Measurements from ENCODE around the gene KIF19.

The KIF19 gene

DNA sequence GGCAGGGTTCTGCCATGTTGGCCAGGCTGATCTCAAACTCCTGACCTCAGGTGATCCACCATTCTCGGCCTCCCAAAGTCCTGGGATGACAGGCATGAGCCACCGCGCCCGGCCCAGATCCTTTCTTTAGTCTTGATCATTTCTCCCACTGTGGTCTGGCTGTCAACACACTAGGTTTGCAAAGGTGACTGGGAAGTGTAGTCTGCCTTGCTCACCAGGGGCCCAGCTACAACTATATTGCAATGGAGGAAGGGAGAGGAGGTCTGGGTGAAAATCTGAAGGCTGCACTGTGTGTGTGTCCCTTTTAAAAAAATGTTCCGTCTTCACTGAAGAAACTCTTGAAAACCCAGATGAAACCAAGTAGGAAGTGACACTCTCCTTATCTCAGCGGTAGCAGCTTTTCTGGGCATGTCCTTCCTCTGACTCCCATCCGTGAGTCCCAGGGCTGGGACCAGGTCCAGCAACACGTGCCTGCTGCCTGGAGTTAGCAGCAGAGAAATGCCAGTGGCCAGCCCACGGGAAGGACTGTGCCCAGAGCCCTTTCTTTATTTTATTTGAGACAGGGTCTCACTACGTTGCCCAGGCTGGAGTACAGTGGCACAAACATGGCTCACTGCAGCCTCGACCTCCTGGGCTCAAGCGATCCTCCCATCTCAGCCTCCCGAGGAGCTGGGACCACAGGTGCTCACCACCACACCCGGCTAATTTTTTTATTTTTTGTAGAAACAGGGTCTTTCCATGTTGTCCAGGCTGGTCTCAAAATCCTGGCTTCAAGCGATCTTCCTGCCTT, 17.8 kb upstream of the KIF19 start:
- no peak for DNase-seq

DNA sequence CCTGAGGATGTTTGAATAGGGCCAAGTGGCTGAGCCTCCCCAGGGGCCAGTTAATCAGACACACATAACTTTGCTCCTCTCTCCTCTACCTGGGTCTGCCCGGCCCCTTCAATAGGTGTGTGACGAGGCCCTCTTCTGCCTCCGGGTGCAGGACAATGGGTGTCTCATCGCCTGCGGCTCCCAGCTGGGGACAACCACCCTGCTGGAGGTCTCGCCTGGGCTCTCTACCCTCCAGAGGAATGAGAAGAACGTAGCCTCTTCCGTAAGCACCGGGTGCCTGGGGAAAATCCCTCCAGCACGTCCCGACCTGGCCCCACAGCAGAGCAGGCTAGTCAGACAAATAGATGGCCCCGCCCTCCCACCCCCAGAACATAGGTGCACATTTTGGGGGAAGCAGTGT, 16.1 kb upstream of the KIF19 start:
- DNase-seq: no peak

DNA sequence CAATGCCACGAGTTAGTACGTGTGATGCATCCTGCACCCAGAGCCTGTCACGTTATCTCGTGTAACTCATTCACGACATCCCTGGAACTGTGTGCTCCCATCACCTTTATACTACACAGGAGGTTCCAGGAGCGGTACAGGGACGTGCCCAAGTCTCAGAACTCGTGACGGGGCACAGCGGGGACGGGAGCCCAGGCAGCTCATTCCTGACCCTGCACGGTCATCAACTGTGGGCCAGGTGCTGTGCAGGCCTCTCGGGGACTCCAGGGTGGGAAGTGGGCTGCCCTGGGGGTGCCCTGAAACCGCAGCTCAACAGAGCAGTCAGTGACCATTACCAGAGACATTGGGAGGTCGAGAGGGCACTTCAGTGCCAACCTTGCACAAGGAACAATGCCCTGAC, 11.1 kb upstream of the KIF19 start:
- no peak for DNase-seq

- DNase-seq: no peak
Observed at GRCh38 chr17:74316220-74316619, 9.8 kb upstream of the KIF19 start.

DNA sequence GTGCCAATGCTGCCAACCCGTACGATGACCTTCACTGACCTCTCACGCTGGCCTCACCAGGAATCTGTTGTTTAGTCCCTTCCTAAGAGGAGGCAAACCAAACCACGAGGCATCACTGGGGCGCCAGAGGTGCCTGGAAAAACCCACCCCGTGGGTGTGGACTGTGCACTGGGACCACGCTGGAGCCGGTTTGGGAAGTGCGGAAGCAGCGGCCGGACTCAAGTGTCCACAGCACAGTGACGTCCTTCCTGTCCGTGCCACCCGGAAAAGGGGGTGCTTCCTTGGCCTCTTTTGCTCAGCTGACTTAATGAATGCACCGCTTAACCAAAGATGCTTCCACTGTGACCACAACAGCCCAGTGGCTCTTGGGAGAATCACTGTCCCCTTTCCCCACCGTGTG, 9.0 kb upstream of the KIF19 start:
- DNase-seq: no peak

DNA sequence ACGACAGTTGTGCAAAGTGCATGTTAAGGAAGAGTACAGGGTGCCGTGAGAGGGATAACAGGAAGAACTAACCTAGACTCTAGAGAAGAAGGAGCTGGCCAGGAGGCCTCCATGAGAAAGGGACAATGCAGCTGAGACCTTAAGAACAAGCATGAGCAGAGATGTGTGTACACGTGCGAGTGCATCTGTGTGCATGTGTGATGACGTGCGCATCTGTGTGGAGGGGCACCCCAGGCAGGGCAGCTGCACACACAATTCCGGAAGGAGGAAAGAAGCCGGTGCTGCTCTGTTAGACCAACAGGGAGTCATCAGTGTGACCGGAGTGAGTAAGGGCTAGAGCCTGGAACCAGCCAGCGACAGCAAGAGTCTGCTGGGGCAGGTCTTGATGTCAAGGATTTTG, 7.6 kb upstream of the KIF19 start:
- DNase-seq: no peak

GRCh38 chr17:74324521-74324920, 1.5 kb upstream of the KIF19 start:
- DNase-seq: no peak

DNA sequence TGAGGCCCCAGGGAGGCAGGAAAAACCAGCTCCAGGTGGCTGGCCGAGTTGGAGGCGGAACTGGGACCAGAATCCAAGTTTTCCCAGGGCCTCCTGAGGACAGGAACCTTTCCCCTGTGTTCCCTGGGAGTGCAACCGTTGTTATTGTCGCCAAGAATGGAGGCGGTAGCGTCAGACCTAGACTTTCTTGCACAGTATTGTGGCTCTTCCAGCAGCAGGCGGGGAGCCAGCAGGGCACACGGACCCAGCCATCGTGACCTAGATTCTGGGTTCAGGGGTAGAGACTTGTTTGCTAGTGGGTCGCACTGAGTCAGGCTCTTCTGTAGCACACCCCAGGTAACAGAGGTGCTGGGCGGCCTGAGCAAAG, 667 bp upstream of the KIF19 start:
- DNase-seq: no peak

DNA sequence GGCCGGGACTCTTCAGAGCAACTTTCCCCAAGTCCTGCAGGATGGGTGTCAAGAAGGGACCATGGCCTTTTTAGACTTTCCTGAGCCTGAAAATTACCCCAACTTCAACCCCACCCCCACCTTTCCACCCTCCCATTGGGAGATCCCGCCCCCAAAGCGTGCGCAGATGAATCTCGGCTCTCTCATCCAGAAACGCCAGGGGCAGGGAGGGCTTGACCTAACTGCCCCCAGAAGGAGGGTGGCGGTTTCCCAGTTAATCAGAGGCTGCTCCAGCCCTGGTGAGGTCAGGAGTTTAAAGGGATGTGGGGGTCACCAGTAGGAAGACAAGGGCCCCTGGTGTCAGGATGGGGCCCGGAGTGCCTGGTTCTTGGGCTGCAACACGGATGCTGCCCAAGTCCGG, 480 bp downstream of the KIF19 start:
- DNase-seq: no peak

DNA sequence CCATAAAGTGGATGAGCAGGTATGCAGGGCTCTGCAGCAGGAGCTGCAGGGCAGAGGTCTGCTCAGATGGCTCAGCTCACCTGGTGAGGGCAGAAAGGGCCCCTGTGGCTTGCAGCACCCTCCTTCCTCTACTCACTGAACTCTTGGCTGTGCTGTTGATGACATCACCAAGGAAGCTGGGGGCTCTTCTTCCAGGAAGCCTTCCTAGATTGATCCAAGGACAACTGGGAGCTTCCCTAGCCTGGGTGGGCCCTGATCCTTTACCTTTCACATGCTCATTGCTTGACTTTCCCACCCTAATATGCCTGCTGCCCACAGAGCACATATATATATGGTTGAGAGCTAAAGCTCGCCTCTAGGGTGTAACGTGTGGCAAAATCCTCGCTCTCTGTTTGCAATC, 2.5 kb downstream of the KIF19 start:
- no peak for DNase-seq

GRCh38 chr17:74329378-74329777, 3.4 kb downstream of the KIF19 start:
- DNase-seq: no peak

DNA sequence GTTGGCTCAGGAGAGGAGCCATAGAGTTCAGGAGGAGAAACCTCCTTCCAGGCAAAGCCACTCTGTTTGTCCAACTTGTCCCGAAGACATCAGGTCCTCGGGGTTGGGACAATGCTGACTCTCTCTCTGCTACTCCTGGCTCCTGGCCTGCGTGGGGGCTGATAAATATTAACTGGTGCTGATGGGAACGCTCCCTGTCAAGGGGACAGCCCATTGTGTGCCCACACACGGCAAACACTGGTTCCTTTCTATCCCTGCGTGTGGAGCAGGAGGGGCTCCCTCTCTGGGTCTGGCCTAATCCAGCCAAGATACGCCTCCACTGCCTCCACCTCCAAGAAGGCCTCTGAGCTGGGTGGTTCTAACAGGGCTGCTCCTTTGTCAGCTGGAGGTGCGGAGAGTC, 4.4 kb downstream of the KIF19 start:
- no peak for DNase-seq

DNA sequence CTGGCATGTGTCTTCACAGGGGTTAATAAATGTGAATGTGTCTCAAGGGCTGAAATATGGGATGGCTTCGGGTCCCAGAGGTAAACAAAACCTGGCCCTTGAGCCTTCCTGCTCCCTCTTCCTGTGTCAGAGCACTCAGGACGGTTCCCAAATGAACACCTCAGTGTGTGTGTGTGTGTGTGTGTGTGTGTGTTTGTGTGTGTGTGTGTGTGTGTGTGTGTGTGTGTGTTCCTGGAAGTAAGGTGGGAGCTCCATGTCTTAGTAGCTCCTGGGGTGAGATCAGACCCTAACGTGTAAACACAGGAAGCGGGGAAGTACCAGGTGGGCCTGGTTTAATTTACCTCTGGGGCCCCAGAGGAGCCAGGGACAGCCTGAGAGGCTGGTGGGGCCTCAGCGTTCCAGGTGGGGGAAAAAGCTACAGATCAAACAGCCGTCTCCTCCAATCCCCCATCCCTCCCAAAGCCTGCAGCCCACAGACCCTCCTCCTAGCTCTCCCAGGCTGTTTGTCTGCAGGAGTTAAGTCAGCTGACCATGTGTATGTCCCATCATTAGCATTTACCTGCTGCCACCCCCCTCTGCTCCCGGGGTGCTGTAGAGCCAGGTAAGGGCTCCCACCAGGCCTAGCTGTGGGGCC, 6.1 kb downstream of the KIF19 start:
- no peak for DNase-seq

GRCh38 chr17:74332763-74333283, 6.8 kb downstream of the KIF19 start:
- no peak for DNase-seq

- DNase-seq: no peak
Observed at GRCh38 chr17:74334393-74335039, 8.5 kb downstream of the KIF19 start.

GRCh38 chr17:74335529-74336062, 9.6 kb downstream of the KIF19 start:
- no peak for DNase-seq

DNA sequence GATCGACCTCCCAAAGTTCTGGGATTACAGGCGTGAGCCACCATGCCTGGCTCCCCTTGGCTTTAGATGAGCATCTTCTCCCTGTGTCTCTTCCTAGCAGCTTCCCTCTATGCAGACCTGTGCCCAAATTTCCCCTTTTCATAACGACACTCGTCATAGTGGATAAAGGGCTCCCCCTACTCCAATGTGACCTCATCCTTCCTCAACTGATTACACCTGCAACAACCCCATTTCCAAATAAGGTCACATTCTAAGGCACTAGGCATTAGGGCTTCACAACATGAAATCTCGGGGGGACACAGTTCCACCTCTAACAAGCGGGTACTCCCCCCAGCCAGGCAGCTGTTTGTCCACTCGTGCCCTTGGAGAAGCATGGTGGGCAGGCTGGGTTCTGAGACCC, 10.3 kb downstream of the KIF19 start:
- DNase-seq: no peak

DNA sequence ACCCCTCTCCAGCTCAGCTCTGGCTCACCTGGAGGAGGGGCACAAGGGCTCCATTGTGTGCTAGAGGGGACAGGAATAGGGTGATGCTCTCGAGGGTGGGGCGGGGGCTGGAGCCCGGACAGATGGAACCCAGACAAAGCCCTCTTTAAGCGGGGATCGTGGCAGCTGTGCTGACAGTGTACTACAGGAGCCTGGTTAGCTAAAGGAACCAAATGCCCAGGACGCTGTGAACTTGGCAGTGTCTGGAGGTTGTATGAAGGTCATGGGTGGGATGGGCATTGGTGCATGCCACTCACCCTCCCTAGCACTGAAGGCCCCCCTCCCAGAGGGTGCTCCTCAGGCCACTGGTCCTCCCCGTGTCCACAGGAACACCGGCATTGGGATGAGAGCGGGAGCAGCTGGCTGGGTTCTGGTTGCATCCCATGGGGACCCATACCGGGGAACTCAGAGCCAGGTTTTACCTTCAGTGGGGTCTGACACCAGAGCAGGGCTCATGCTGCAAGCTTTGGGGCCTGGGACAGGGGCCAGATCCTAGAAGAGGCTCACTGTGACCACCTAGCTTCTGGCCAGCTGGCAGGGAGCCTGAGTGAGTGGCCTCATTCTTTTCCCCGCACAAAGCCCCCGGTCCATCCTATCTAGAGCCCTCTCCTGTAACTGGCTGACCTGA, 11.9 kb downstream of the KIF19 start:
- DNase-seq: no peak

- no peak for DNase-seq
Observed at GRCh38 chr17:74339537-74340195, 13.6 kb downstream of the KIF19 start.

DNA sequence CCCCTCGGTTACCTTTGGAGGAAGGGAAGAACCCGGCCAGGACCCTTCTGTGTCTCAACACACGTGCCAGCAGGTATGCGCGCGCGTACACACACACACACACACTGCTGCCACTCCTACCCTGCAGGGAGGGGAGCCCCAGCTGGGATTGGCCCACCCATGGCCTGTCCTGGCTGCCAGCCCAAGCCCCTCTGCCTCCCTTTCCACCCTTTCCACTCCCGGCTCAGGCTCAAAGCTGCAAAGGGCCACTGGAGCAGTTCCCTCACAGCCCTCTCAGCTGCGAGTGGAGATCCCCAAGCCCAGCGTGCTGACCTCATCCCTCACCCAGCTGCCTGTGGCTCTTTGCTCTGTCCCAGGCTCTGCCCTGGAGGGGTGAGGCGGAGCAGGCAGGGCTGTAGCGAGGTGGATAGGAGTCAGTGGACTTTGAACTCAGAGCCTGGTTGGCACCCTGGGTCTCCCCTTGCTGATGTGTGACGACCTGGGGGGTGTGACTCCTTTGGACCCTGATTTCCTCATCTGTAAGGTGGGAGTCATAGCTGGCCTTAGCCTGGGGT, 14.5 kb downstream of the KIF19 start:
- DNase-seq: no peak

DNA sequence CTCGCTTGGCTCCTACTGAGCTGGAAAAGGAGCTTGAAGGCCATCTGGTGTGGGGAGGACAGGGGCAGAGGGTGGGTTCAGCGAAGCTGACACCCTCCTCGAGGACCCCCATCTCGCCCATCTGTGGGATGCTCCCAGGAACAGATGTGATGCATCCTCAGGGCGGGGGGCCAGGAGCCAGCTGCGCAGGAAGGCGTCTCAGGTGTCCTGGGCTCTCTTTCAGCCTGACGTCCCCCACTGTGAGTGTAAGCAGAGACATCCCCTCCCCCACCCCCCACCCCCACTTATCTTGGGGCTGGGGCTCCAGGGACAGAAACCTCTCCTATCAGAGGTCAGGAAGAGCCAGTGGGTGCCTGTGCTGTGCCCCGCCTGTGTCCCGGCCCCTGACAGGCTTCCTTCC, 16.2 kb downstream of the KIF19 start:
- DNase-seq: no peak

DNA sequence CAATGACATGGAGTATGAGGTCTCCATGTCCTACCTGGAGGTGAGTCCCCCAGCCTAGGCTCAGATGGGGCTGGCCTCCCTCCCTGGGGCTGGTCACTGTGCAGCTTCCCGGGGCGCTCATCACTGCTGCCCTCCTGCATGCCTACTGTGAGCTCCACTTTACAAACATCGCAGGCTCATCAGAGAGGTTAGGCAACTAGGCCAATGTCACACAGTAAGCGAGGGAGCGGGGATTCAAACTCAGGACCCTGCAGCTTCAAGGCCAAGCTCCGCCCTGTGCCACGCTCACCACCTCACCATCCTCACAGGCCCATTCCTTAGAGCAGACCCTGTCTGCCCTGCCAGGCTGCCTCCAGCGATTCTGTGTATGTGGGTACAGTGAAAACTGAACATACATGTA, 17.1 kb downstream of the KIF19 start:
- DNase-seq: no peak

Measured in activated naive CD4-positive, alpha-beta T cell (primary cell).